K562 (cell line): ENCODE data around the gene TSR3. TPM values are rescaled to one million over a fixed set of nuclear protein-coding genes. Genes with fewer than 3 reads are reported as not detected.

ENCODE experiments used
- DMBX1 ChIP-seq: fragments of 250-450 bp; sonication (Bioruptor Pico); IDR thresholded peaks from 2 replicates; pipeline ENCODE4 v1.8.0; 2022; ENCODE audit warnings: inconsistent platforms, mild to moderate bottlenecking, moderate library complexity, borderline replicate concordance
- ETV6 ChIP-seq, 3 experiments: fragments of 150-350 bp in 1 of 3; sonication (generic) in 1 of 3; formaldehyde crosslinking in 1 of 3; IDR thresholded peaks; 2 replicates each; pipeline versions ENCODE4 v1.6.1 to v1.8.0; 2014 to 2022; ENCODE audit warnings: borderline replicate concordance in 2 of 3, low read depth in 2 of 3, antibody characterized with exemption in 1 of 3, low read length in 1 of 3, mild to moderate bottlenecking in 1 of 3, missing genetic modification reagents in 1 of 3
- GTF2E2 ChIP-seq: fragments of 200-800 bp; sonication (Bioruptor generic); IDR thresholded peaks from 2 replicates; pipeline ENCODE4 v1.6.1; 2016; ENCODE audit warnings: missing genetic modification characterization, missing compliant biosample characterization
- HDAC2 ChIP-seq: fragments of 450-650 bp; IDR thresholded peaks from 2 replicates; pipeline ENCODE4 v1.6.1; 2016; ENCODE audit warnings: mild to moderate bottlenecking
- MAFK ChIP-seq: IDR thresholded peaks from 2 replicates; pipeline ENCODE4 v1.6.1; 2011; ENCODE audit warnings: low read length, improper control_type of control experiment
- MYC ChIP-seq, 2 experiments: fragments of 250-450 bp in 1 of 2; sonication (Bioruptor Pico) in 1 of 2; IDR thresholded peaks; 2 replicates each; pipeline versions ENCODE4 v1.5.1 to v1.6.1; 2012 to 2021; ENCODE audit warnings: low read depth in 2 of 2, borderline replicate concordance in 1 of 2, improper control_type of control experiment in 1 of 2, low read length in 1 of 2, mild to moderate bottlenecking in 1 of 2, moderate library complexity in 1 of 2
- NONO ChIP-seq, 2 experiments: fragments of 200-400 bp in 1 of 2; fragments of 450-650 bp in 1 of 2; formaldehyde crosslinking in 1 of 2; IDR thresholded peaks; 2 replicates each; pipeline ENCODE4 v1.6.1; 2017; ENCODE audit warnings: low read depth in 2 of 2, mild to moderate bottlenecking in 2 of 2, moderate library complexity in 2 of 2, low read length in 1 of 2
- PCBP1 ChIP-seq: fragments of 200-400 bp; formaldehyde crosslinking; IDR thresholded peaks from 2 replicates; pipeline ENCODE4 v1.6.1; 2018; ENCODE audit warnings: mild to moderate bottlenecking, low read depth, low read length; ENCODE audit not compliant: poor library complexity, severe bottlenecking
- POLR3G ChIP-seq: IDR thresholded peaks from 2 replicates; pipeline ENCODE4 v1.6.1; 2011; ENCODE audit not compliant: insufficient read length, insufficient replicate concordance; ENCODE audit errors: extremely low read depth
- RBM22 ChIP-seq: fragments of 200-400 bp; formaldehyde crosslinking; IDR thresholded peaks from 2 replicates; pipeline ENCODE4 v1.6.1; 2018; ENCODE audit warnings: low read length, low read depth; ENCODE audit not compliant: poor library complexity, severe bottlenecking
- XRCC5 ChIP-seq: fragments of 200-400 bp; formaldehyde crosslinking; IDR thresholded peaks from 2 replicates; pipeline ENCODE4 v1.6.1; 2017; ENCODE audit warnings: low read depth, mild to moderate bottlenecking, low read length
- polyA plus RNA-seq, 8 experiments: library from polyadenylated mRNA; depleted of rRNA in 4 of 8; stranded (reverse) in 5 of 8; unstranded in 3 of 8; fragments of >200 nt; fragmentation: Nextera tagmentation in 2 of 8; fragmentation: Illumina TruSeq in 1 of 8; extraction: Ambion mirVana in 2 of 8; extraction: Trizol in 1 of 8; gene quantifications; 2 replicates each; pipeline versions ENCODE4 v1.2.1 to v1.2.3, GENCODE V29; 2011 to 2014; ENCODE audit warnings: inconsistent platforms in 1 of 8, missing spikeins in 1 of 8
- total RNA-seq, 7 experiments: library from RNA; depleted of rRNA in 6 of 7; stranded (reverse); fragments of >200 nt in 6 of 7; fragmentation: Illumina TruSeq in 2 of 7; extraction: Trizol in 2 of 7; gene quantifications; 2 replicates each; pipeline versions ENCODE4 v1.2.1 to v1.2.3, GENCODE V29; 2011 to 2021; ENCODE audit warnings: low replicate concordance in 1 of 7
- TF ChIP-seq, protein P1 (sequence below), 2 experiments: fragments of 200-800 bp in 1 of 2; sonication (Bioruptor generic) in 1 of 2; sonication (generic) in 1 of 2; formaldehyde crosslinking in 1 of 2; IDR thresholded peaks in 1 of 2; conservative IDR thresholded peaks in 1 of 2; 2 replicates each; pipeline versions ENCODE4 v1.5.0 to v1.6.1; 2016 to 2020; ENCODE audit warnings: missing compliant biosample characterization in 1 of 2, missing genetic modification characterization in 1 of 2, missing genetic modification reagents in 1 of 2
- TF ChIP-seq, protein P2 (sequence below), 3 experiments: IDR thresholded peaks in 2 of 3; conservative IDR thresholded peaks in 1 of 3; 2 replicates each; pipeline ENCODE4 v1.5.1; 2011 to 2012; ENCODE audit warnings: low read length in 3 of 3, mild to moderate bottlenecking in 3 of 3, control low read depth in 2 of 3, improper control_type of control experiment in 1 of 3, inconsistent platforms in 1 of 3, low read depth in 1 of 3, mixed read lengths in 1 of 3, moderate library complexity in 1 of 3; ENCODE audit not compliant: insufficient read depth in 2 of 3
- TF ChIP-seq, protein P3 (sequence below): fragments of 250-450 bp; sonication (Bioruptor Pico); IDR thresholded peaks from 2 replicates; pipeline ENCODE4 v1.9.0; 2021; ENCODE audit warnings: mild to moderate bottlenecking, inconsistent platforms
- TF ChIP-seq, protein P4 (sequence below), 2 experiments: fragments of 450-650 bp; conservative IDR thresholded peaks; 2 replicates each; pipeline ENCODE4 v1.6.1; 2017; ENCODE audit warnings: mild to moderate bottlenecking in 2 of 2, moderate library complexity in 2 of 2

The TSR3 gene
- total and polyA plus RNA-seq, 9 of the 15 experiments (the other 6 are each of a cell fraction or from before 2014, with no cell fraction given), result 1.5 to 74.8 (median 16.5) TPM

DNA sequence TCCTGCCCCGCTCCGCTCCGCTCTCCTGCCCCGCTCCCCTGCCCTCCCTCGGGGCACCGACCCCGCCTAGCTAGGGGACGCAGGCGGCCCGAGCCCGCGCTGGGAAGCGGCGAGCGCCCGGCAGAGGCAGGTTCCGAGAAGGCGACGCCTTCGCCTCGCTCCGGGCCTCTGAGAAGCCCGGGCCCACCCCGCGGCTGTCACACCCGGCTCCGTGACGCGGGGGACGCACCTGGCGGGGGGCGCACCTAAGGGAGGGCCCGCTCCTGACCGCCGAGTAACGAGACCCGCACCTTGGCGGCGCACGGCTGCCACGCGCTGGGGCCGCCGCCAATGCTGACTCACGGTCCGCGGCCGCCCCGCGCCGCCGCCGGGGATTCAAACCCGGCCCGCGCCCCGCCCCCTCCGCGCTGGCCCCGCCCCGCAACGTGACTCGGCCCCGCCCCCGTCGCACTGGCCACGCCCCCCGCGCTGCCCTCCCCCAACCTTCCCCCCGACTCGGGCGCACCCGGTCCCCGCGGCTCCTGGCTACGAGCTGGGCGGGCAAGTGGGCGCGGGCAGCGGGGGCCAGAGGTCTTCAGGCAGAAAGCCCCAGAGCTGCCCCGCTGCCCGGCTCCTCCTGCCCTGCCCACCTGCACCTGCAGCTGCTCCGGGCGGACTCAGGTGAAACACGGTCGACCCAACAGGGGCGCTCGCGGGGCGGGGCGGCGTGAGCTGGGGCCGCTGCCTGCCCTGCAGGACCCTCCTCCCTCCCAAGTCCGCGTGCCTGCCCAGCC, 27.8 kb upstream of the TSR3 start (continued):
- TF ChIP-seq, protein P1, sequence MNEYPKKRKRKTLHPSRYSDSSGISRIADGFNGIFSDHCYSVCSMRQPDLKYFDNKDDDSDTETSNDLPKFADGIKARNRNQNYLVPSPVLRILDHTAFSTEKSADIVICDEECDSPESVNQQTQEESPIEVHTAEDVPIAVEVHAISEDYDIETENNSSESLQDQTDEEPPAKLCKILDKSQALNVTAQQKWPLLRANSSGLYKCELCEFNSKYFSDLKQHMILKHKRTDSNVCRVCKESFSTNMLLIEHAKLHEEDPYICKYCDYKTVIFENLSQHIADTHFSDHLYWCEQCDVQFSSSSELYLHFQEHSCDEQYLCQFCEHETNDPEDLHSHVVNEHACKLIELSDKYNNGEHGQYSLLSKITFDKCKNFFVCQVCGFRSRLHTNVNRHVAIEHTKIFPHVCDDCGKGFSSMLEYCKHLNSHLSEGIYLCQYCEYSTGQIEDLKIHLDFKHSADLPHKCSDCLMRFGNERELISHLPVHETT (CRISPR knock-in tag; conservative IDR thresholded peaks at IDR 0.05 in 1 of 2, IDR thresholded peaks at IDR 0.05 in 1 of 2), result peak in 1 of 2 experiments; percentile 61; a peak in 2 of 4 replicates
- TF ChIP-seq RBM22, result peak; percentile 88
- TF ChIP-seq MAFK, result peak; percentile 36; the same call in 1 of the 2 replicates
- TF ChIP-seq, protein P2, sequence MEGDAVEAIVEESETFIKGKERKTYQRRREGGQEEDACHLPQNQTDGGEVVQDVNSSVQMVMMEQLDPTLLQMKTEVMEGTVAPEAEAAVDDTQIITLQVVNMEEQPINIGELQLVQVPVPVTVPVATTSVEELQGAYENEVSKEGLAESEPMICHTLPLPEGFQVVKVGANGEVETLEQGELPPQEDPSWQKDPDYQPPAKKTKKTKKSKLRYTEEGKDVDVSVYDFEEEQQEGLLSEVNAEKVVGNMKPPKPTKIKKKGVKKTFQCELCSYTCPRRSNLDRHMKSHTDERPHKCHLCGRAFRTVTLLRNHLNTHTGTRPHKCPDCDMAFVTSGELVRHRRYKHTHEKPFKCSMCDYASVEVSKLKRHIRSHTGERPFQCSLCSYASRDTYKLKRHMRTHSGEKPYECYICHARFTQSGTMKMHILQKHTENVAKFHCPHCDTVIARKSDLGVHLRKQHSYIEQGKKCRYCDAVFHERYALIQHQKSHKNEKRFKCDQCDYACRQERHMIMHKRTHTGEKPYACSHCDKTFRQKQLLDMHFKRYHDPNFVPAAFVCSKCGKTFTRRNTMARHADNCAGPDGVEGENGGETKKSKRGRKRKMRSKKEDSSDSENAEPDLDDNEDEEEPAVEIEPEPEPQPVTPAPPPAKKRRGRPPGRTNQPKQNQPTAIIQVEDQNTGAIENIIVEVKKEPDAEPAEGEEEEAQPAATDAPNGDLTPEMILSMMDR (IDR thresholded peaks at IDR 0.05 in 2 of 3, conservative IDR thresholded peaks at IDR 0.05 in 1 of 3; ENCODE audit: insufficient read depth in 2 of 3, low read depth in 1 of 3, low read length in 3 of 3), result peak in 2 of 3 experiments; percentile 7 to 12; a peak in 2 of 6 replicates
- TF ChIP-seq GTF2E2 (tag), result peak; percentile 69; the same call in 1 of the 2 replicates
- TF ChIP-seq DMBX1 (CRISPR knock-in tag), result 0 out of 2 replicates have a peak, but pooled peaks have one; percentile 23
- peak; percentile 90 for TF ChIP-seq MYC (IDR thresholded peaks at IDR 0.05; ENCODE audit: low read depth, low read length)
- TF ChIP-seq MYC (CRISPR knock-in tag; IDR thresholded peaks at IDR 0.05; ENCODE audit: borderline replicate concordance, low read depth), result no peak
- TF ChIP-seq XRCC5, result peak; percentile 33; the same call in 1 of the 2 replicates
- TF ChIP-seq HDAC2, result no peak
- TF ChIP-seq PCBP1, result peak; percentile 89
- no peak for TF ChIP-seq POLR3G
- peak in 1 of 2 experiments; percentile 94; a peak in 2 of 4 replicates for TF ChIP-seq NONO (IDR thresholded peaks at IDR 0.05; ENCODE audit: low read depth in 2 of 2, low read length in 1 of 2)
- TF ChIP-seq, protein P3, sequence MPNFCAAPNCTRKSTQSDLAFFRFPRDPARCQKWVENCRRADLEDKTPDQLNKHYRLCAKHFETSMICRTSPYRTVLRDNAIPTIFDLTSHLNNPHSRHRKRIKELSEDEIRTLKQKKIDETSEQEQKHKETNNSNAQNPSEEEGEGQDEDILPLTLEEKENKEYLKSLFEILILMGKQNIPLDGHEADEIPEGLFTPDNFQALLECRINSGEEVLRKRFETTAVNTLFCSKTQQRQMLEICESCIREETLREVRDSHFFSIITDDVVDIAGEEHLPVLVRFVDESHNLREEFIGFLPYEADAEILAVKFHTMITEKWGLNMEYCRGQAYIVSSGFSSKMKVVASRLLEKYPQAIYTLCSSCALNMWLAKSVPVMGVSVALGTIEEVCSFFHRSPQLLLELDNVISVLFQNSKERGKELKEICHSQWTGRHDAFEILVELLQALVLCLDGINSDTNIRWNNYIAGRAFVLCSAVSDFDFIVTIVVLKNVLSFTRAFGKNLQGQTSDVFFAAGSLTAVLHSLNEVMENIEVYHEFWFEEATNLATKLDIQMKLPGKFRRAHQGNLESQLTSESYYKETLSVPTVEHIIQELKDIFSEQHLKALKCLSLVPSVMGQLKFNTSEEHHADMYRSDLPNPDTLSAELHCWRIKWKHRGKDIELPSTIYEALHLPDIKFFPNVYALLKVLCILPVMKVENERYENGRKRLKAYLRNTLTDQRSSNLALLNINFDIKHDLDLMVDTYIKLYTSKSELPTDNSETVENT, result peak; percentile 91
- no peak for TF ChIP-seq ETV6 (IDR thresholded peaks at IDR 0.05; ENCODE audit: borderline replicate concordance in 1 of 2, low read depth in 2 of 2, low read length in 1 of 2)
- peak; percentile 23; the same call in 1 of the 2 replicates for TF ChIP-seq ETV6 (CRISPR knock-in tag; IDR thresholded peaks at IDR 0.05; ENCODE audit: borderline replicate concordance)
- TF ChIP-seq, protein P4, sequence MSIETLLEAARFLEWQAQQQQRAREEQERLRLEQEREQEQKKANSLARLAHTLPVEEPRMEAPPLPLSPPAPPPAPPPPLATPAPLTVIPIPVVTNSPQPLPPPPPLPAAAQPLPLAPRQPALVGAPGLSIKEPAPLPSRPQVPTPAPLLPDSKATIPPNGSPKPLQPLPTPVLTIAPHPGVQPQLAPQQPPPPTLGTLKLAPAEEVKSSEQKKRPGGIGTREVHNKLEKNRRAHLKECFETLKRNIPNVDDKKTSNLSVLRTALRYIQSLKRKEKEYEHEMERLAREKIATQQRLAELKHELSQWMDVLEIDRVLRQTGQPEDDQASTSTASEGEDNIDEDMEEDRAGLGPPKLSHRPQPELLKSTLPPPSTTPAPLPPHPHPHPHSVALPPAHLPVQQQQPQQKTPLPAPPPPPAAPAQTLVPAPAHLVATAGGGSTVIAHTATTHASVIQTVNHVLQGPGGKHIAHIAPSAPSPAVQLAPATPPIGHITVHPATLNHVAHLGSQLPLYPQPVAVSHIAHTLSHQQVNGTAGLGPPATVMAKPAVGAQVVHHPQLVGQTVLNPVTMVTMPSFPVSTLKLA (conservative IDR thresholded peaks at IDR 0.05), result peak; percentile 20 to 81; a peak in 2 of 4 replicates
